MG63 (cell line): Measurements from ENCODE around the gene LILRA6. TPM values are rescaled to one million over a fixed set of nuclear protein-coding genes. Genes with fewer than 3 reads are reported as not detected.
"Not testable (repeated sequence)": the region's sequence is repeated elsewhere in the genome, so short reads cannot be mapped to it uniquely, and the experiment has no call there.

Experiments
- DNase-seq: peaks from one replicate; pipeline ENCODE4 v3.0.0-alpha.2; 2020
- H3K27me3 ChIP-seq: fragments of 250-450 bp; sonication (Bioruptor Pico); 2 replicates; pipeline ENCODE4 v1.5.1; 2020; ENCODE audit warnings: mild to moderate bottlenecking, moderate library complexity
- H3K36me3 ChIP-seq: fragments of 250-450 bp; sonication (Bioruptor Pico); 2 replicates; pipeline ENCODE4 v1.5.1; 2020; ENCODE audit warnings: mild to moderate bottlenecking, moderate library complexity
- H3K4me3 ChIP-seq: fragments of 250-450 bp; sonication (Bioruptor Pico); 2 replicates; pipeline ENCODE4 v1.5.1; 2020; ENCODE audit warnings: mild to moderate bottlenecking, moderate library complexity
- H3K9me3 ChIP-seq: fragments of 250-450 bp; sonication (Bioruptor Pico); 2 replicates; pipeline ENCODE4 v1.5.1; 2020; ENCODE audit warnings: mild to moderate bottlenecking, moderate library complexity
- total RNA-seq: library from RNA; depleted of rRNA; stranded (reverse); fragments of >200 nt; shearing (Covaris generic); gene quantifications from 2 replicates; pipeline ENCODE4 v1.2.3, GENCODE V29; 2014; ENCODE audit warnings: low replicate concordance; rRNA removed

The LILRA6 gene
- total RNA-seq, result not detected in 2 replicates

DNA sequence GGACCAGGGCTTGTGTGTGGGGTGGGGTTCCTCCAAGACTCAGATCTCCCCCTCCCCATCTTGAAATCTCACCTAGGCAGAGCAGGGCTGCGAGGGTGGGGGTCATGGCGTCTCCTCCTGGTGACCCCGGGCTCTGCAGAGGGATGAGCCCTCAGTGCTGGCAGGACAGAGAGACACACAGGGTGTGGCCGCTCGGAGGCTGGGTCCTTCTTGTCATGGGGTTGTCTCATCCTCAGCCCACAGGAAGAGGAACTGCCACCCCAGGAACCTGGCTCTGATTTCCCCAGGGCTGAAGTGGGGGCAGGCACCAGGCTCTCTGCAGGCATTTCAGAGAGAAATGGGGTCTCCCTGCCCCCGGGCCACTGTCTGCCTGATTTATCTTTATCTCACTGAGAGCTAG, at the start of gene LILRA6:
TSS of gene LILRA6 (minus strand) at position 145 of the 400 bp plus-strand sequence.
- not testable (repeated sequence) for DNase-seq, H3K36me3 ChIP-seq, H3K27me3 ChIP-seq, H3K9me3 ChIP-seq, H3K4me3 ChIP-seq

GRCh38 chr19:54289160-54289559, 46.6 kb upstream of the LILRA6 start:
- not testable (repeated sequence) for H3K4me3 ChIP-seq, H3K36me3 ChIP-seq, DNase-seq, H3K9me3 ChIP-seq
- H3K27me3 ChIP-seq, result peaks cover 22% of the 10 kb centered on the region

DNA sequence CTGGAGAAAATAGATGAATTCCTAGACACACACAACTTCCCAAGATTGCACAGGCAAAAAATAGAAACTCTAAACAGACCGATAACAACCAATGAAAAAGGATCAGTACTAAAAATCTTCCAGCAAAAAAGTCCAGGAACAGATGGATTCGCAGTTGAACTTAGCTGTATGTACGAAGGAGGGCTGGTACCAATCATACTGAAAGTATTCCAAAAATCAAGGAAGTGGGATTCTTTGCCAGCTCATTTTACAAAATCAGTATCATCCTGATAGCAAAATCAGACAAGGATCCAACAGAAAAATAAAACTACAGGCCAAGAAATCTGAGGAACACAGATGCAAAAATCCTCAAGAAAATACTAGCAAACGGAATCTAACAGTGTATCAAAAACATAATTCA, 44.9 kb upstream of the LILRA6 start:
- Histone ChIP-seq H3K36me3 (no peaks in the 10 kb centered on the region), H3K4me3 (no peak overlapping the region), H3K27me3 (peaks cover 34% of the 10 kb centered on the region), H3K9me3 (no peaks in the 10 kb centered on the region)
- no peak for DNase-seq

GRCh38 chr19:54286283-54286682, 43.7 kb upstream of the LILRA6 start:
- peaks cover 32% of the 10 kb centered on the region for H3K27me3 ChIP-seq
- not testable (repeated sequence) for H3K36me3 ChIP-seq, H3K4me3 ChIP-seq, H3K9me3 ChIP-seq, DNase-seq

GRCh38 chr19:54285427-54286056, 43.0 kb upstream of the LILRA6 start:
- H3K9me3 ChIP-seq, DNase-seq, H3K4me3 ChIP-seq, H3K36me3 ChIP-seq: not testable (repeated sequence)
- H3K27me3 ChIP-seq, result peaks cover 34% of the 10 kb centered on the region

- Histone ChIP-seq H3K9me3 (no peaks in the 10 kb centered on the region), H3K4me3 (no peak overlapping the region), H3K27me3 (peaks cover 30% of the 10 kb centered on the region), H3K36me3 (no peaks in the 10 kb centered on the region)
- DNase-seq, result no peak
Measured at GRCh38 chr19:54282686-54283470, 40.3 kb upstream of the LILRA6 start.

DNA sequence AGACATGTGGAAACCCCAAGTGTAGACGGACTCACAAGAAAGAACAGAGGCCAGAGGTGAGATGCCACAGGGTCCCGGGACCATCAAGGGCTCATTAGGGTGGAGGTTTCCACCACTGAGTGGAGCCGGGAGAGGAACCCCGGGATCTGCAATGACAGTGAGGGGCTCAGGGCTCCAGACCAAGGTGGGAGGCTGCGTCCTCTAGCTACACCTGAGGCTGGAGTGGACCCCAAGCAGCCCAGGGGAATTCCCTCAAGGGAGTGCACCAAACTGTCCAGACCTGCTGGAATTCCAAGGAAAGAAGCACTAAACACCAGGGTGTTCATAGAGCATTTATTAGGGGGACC, 39.1 kb upstream of the LILRA6 start:
- not testable (repeated sequence) for H3K36me3 ChIP-seq, H3K9me3 ChIP-seq, H3K4me3 ChIP-seq, DNase-seq
- H3K27me3 ChIP-seq, result peaks cover 30% of the 10 kb centered on the region

DNA sequence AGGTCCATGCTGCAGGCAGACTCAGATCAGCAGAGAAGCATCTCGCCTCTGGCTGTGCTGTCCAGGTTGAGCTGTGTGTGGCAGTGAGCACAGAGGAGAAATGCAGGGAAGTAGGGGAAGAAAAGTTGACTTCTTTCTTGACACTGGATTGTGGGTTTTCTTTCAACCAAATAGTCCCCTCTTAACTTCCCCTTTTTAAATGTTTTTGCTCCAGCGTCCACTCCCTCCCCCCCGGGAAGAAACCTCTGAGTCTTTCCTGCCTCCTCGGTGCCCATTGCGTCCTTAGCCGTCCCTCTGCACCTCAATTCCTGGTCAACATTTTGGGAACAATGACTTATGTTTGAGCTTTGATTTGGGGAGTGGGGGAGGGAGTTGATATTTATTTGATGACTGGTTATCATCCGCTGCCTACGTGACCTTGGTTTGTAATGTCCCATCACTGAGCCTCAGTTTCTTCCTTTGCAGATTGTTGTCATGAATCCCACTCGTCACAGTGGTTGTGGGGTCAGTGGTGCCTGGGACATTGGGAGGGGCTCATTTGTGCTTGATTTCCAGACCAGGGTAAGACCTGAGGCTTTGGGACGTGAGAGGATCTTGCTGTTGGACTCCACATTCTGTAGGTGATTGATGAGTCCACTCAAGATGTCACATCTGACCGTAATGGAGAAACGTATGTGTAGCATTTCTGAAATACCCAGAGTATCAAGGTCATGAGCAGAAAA, 38.6 kb upstream of the LILRA6 start, which contains the start of gene LILRB2:
TSS of gene LILRB2 (minus strand) at position 104 of the 722 bp plus-strand sequence. CDS start 614 bp downstream, outside the sequence.
- H3K4me3 ChIP-seq, result no peak within 1 kb of the TSS
- no peaks in the 10 kb centered on the region for H3K9me3 ChIP-seq
- no peaks in the 10 kb centered on the region for H3K36me3 ChIP-seq
- DNase-seq, result no peak
- H3K27me3 ChIP-seq, result peaks cover 34% of the 10 kb centered on the region

- DNase-seq, H3K36me3 ChIP-seq, H3K4me3 ChIP-seq, H3K9me3 ChIP-seq: not testable (repeated sequence)
- peaks cover 37% of the 10 kb centered on the region for H3K27me3 ChIP-seq
Measured at GRCh38 chr19:54280441-54280840, 37.9 kb upstream of the LILRA6 start.

- not testable (repeated sequence) for H3K9me3 ChIP-seq, H3K36me3 ChIP-seq, DNase-seq, H3K4me3 ChIP-seq
- peaks cover 37% of the 10 kb centered on the region for H3K27me3 ChIP-seq
Measured at GRCh38 chr19:54280025-54280424, 37.4 kb upstream of the LILRA6 start.

DNA sequence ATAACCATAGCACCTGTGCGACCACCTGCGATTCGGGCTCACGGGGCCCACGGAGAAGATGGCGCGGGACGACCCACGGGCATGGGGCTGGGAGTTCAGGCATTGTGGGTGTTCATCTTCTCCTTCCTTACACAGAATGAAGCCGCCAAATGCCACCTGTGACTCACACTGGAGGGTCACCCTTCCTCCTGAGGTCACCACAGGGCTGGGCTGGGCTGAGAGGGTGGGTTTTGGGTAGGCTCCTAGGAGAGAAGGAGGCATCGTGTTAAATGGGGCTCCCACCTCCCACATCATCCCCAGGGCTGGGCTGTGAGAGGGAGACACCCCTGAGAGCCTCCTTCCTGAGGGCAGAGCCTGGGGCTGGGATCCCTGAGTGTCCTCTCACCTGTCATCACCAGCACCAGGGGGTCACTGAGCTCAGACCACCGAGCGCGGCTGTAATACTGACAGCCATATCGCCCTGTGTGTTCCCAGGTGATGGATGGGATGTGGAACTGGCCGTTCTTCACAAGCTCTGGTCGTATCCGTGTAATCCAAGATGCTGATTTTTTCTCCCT, 36.9 kb upstream of the LILRA6 start:
- peaks cover 37% of the 10 kb centered on the region for H3K27me3 ChIP-seq
- no peak for DNase-seq
- H3K4me3 ChIP-seq, result no peak overlapping the region
- no peaks in the 10 kb centered on the region for H3K36me3 ChIP-seq
- H3K9me3 ChIP-seq, result no peaks in the 10 kb centered on the region

- H3K4me3 ChIP-seq, DNase-seq, H3K9me3 ChIP-seq, H3K36me3 ChIP-seq: not testable (repeated sequence)
- H3K27me3 ChIP-seq, result peaks cover 43% of the 10 kb centered on the region
Measured at GRCh38 chr19:54278571-54279195, 36.1 kb upstream of the LILRA6 start.

- not testable (repeated sequence) for H3K9me3 ChIP-seq
Measured at GRCh38 chr19:54278056-54278455, 35.5 kb upstream of the LILRA6 start.

DNA sequence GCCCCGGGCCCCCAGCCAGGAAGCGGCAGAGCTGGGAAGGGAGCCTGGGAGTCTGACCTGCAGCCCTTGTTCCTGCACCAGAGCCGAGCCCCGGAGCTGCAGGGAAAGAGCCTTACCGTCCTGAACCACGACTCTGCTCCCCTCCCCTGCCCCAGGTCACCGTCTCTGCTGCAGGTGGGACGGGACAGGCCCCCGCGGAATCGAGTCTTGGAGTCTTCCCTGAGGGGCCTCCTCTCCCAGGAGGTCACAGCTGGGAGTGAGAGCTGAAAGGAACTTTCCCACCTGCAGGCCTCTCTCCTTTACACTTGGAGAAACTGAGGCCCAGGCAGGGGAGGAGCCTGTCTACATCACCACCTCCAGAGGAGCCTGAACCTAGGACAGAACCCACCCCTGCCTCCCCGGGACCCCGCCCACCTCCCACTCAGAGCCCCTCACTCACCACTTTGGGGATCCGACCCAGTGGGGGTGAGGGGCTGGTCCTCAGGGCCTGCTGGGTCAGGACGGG, 34.6 kb upstream of the LILRA6 start:
- not testable (repeated sequence) for H3K36me3 ChIP-seq, H3K9me3 ChIP-seq, H3K4me3 ChIP-seq, DNase-seq
- peaks cover 37% of the 10 kb centered on the region for H3K27me3 ChIP-seq

More at GRCh38 chr19:54278056-54278455, 35.5 kb upstream of the LILRA6 start:
- DNase-seq, H3K4me3 ChIP-seq, H3K36me3 ChIP-seq: not testable (repeated sequence)
- peaks cover 42% of the 10 kb centered on the region for H3K27me3 ChIP-seq

DNA sequence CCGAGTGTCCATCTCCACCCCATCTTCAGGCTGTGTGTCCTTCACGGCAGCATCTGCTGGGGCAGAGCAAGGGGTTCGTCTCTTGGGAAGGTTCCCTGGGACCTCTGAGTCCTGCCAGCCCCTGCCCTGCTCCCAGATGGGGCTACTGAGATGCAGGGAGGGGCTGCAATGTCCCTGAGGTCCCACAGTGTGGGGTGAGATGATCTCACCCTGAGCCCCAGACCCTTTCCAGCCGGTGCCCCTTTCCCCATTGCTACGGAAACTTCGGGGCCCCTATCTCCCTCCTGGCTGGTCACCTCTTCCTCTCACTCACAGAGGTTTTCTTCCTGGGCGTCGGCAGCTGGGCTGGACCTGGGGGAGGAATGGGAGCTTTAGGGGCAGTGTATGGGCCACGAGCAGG, 33.4 kb upstream of the LILRA6 start:
- no peaks in the 10 kb centered on the region for H3K36me3 ChIP-seq
- peaks cover 31% of the 10 kb centered on the region for H3K27me3 ChIP-seq
- H3K4me3 ChIP-seq, result no peak overlapping the region
- H3K9me3 ChIP-seq, result no peaks in the 10 kb centered on the region
- DNase-seq, result no peak

GRCh38 chr19:54274516-54274915, 31.9 kb upstream of the LILRA6 start:
- not testable (repeated sequence) for DNase-seq, H3K36me3 ChIP-seq, H3K9me3 ChIP-seq, H3K4me3 ChIP-seq
- peaks cover 33% of the 10 kb centered on the region for H3K27me3 ChIP-seq
